GM12873 (cell line): Measurements from ENCODE around the gene CUX1.

Experiments
- TF ChIP-seq, protein P1 (sequence below): IDR thresholded peaks from 2 replicates; pipeline ENCODE4 v1.5.1; 2012; ENCODE audit warnings: low read depth, mild to moderate bottlenecking, moderate library complexity, low read length, control low read depth; ENCODE audit not compliant: insufficient read depth; ENCODE audit errors: missing control alignments

CUX1 gene

DNA sequence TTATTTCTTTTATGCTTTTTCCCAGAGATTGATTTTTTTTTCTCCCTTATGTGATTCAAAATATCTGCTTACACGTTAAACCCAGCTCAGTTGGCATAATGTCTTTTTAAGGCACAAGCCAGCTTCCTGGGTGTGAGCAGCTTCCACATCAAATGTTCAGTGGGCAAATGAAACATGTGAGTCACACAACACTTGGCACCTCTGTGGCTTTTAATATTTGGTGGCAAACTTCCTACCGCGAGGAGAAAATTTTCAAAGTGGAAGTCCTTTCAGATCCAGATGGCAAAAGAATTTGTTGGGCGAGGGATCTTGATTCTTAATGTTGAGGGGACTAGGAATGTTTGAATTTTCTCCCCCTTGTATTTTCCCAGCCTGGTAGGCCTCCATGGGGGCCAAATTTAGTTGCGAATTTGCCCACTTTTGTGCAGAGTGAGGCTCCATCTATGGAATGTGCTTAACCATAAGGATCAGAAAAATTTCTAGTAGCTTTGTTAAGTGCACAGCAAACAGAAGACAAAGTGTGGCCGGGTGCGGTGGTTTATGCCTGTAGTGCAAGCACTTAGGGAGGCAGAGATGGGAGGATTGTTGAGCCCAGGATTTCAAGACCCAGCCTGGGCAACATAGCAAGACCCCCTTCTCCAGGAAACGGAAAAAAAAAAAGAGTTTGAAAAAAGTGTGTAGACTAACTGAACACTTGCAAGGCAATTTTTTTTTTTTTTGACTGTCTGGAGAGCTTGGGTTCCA lies 31.0 kb downstream of the CUX1 start:
- TF ChIP-seq, protein P1, sequence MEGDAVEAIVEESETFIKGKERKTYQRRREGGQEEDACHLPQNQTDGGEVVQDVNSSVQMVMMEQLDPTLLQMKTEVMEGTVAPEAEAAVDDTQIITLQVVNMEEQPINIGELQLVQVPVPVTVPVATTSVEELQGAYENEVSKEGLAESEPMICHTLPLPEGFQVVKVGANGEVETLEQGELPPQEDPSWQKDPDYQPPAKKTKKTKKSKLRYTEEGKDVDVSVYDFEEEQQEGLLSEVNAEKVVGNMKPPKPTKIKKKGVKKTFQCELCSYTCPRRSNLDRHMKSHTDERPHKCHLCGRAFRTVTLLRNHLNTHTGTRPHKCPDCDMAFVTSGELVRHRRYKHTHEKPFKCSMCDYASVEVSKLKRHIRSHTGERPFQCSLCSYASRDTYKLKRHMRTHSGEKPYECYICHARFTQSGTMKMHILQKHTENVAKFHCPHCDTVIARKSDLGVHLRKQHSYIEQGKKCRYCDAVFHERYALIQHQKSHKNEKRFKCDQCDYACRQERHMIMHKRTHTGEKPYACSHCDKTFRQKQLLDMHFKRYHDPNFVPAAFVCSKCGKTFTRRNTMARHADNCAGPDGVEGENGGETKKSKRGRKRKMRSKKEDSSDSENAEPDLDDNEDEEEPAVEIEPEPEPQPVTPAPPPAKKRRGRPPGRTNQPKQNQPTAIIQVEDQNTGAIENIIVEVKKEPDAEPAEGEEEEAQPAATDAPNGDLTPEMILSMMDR = no peak

DNA sequence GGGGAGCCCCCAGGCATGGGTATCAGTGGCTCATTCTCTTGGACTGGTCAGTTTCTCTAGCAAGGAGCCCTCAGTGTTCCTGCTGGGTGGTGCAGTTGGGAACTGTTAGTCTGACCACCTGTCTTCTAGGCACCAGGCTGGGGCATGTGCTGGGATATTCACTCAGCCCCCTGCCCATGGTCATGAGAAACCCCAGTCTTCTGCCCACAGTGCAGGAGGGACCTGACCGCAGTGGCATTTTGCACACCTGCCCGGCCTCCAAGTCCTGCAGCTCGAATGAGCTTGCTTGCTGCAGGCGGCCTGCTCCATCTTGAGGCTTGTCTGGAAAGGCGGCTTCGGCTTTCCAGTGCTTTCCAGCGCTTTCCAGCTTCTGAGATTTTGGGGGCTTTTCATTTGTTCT lies 36.3 kb downstream of the CUX1 start:
- TF ChIP-seq, protein P1 = no peak

DNA sequence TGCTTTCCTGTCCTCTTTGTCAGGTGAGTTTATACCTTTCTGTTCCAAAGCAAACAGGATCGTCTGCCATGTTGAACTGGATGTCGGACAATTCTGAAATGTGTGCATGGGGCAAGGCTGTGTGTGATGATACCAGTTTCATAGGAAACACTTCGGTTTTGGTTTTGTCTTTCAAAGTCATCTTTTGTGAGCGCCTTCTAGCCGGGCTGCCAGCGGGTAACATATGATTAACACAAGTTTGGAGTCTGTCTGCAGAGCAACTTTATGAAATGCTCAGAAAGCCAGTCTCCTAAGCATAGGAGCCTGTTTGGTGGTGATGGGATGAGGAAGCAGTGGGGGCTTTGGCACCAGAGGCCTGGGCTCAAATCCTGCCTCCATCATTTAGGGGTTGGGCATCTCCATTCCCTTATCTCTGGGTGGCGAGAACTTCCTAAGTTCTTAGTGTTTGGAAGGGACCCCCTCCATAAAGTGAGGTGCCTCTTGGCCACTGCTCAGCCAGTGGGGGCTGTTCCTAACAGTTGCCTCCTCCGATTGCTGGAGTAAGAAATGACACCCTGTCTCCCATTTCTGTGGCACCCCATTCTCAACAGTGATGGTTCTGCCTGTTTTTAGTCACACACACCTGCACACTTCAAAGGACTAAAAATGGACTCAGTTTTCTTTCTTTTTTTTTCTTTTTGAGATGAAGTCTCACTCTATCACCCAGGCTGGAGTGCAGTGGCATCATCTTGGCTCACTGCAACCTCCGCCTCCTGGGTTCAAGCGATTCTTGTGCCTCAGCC lies 36.8 kb downstream of the CUX1 start:
- TF ChIP-seq, protein P1 = no peak

DNA sequence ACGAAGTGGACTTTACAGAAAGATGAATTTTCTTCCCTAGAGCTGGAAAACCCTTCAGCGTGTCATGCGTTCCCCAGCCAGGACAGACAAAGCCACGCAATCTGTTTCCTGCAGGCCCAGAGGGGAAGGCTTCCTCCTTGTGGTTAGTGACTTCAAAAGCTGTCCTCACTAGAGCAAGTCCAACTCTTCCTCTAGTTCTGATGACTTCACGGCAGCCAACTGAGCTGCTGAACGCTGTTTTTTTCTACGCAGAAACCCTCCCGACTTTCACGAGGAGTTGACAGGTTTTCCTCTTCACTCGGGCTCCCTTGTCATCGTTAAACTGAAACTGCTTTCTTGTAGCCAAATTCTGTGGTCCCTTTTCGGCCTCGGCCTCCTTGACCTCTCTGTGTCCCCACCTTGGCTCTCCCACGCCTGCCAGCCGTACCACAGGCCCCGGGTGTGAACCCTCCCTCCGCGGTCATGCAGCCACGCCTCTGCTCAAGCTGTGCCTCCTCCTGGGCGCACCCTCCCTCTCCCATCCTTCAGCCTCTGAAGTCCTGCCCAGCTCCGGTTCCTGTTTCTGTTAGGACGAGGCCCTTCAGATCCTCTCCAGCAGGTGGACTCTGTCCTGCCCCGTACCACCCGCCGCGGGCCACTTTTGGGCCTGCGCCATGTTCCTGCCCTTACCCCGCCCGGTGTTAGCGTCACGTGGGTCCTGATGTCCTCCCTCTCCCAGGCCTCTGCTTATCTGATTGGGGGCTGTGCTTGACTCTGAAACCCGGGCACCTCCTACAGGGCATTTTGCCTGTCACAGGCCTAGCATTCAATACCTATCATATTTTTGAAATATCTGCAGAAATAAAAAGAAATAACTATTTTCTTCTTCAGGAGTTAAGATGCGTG lies 39.3 kb downstream of the CUX1 start:
- TF ChIP-seq, protein P1 = peak; percentile 50

DNA sequence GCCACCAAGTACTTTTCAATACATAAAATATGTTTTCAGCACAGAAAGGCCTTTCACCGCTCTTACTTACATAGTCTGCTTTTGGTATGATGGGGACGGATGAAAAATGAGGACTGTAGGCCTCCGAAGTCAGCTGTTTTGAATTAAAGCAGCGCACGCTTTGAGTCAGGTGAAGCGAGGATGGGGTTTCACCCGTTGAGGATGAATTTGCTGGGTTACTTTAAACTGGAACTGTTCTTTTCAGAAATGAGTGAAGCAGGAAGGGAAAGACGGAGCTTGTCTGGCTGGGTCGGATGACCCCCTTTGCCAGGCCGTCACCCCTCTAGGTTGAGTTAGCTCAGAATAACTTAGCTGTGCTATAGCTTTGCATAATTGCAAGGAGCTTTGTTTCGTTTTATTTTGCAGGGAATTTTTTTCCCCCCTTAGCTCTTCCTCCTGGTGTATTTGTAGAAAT lies 40.0 kb downstream of the CUX1 start:
- TF ChIP-seq, protein P1 = no peak

DNA sequence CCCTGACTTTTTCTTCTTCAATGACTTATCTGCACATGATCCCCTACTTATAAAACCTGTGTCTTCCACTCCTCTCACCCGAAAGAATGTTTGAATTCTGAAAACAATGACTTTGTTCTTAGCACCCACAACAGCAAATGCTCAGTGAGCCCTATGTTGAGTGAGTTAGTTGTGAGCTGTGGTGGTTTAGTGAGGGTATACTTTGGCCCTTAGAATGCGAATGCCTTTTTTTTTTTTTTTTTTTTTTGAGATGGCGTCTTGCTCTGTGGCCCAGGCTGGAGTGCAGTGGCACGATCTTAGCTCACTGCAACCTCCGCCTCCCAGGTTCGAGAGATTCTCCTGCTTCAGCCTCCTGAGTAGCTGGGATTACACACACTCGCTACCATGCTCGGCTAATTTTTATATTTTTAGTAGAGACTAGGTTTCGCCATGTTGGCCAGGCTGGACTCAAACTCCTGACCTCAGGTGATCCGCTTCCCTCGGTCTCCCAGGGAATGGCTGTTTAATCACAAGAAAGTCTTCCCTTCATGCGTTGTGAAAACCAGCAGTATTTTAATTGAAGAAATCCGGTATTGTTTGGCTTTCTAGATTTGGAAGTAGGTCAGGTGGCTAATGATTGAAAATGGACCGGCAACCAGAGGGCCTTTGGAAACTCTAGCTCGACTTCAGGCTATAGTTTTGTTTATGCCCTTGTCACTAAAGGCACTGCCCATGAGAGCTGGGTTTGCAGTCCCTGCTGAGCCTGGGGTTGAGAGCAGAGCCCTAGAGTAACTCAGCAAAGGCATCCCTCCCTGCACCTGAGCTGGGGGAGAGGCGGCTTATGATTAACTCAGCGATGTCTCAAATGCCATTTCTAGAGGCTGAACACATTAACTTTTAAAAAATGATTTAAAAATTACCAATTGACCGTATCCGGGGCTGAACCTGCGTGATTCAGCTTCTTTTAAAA lies 41.3 kb downstream of the CUX1 start:
- TF ChIP-seq, protein P1 = no peak
